ENCODE data around the gene SYNDIG1.

The SYNDIG1 gene

DNA sequence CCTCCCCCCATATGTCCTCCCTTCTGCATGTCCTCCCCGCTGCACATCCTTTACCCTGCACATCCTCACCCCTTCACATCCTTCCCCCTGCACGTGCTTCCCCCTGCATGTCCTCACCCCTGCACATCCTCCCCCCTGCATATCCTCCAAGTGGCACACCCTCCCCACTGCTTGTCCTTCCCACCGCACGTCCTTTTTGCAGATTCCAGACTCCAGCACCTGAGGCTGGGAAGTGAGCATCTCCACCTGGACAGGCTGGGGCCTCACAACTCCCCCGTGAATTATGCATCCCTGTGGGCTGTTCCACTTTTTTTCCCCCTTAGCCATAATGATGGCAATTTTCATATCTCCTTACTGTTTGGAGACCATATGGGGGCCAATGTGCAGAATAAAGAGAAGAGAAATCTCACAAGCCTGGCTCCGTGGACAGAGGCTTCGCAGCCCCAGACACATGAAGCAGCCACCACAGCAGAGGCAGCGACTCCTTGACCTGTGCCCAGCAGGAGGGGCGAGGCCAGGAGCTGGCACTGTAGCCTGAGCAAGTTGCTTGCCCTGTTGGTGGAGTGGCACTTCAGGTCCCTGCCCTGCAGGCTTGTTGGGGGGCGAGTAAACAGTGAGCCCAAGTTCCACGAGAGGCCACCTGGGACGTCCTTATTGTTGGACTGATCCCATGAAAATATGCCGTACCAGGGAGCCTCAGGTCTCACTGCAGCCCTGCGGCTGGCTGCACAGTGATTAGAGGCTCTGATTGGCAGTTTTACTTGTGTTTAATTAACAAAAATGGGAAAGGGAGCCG is 113.1 kb downstream of the SYNDIG1 start:
- no peak for DNase-seq (ENCODE audit: extremely low read depth in 1 of 2, low read depth in 1 of 2)

DNA sequence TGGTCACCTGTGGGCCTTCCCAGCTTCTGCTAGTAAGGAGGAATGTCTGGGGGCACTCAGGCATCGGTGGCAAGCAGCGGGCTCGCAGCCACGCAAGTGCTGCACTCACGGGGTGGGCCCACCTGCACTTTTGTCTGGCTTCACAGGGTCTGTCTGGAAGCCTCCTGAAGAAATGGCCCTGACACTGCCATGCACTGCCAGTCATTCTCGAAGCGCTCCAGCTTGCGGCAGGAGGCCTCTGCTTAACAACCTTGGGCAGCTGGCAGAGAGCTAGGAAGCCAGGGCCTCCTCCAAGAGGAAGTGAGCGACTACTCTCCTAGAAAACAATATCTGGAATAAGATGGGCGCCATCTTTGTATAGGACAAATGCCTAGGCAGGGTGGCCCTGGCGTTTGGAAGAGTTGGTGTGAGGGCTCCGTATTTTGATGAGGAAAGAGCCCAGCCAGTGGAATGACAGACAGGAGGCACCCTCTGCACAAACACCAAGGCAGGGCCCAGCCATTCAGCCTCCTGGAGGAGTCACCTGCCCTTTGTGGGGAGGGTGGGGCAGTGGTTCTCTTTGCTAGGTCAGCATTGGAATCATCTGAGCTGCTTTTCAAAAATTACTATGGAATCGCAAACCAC is 113.9 kb downstream of the SYNDIG1 start:
- no peak for DNase-seq (ENCODE audit: extremely low read depth in 1 of 2, low read depth in 1 of 2)

DNA sequence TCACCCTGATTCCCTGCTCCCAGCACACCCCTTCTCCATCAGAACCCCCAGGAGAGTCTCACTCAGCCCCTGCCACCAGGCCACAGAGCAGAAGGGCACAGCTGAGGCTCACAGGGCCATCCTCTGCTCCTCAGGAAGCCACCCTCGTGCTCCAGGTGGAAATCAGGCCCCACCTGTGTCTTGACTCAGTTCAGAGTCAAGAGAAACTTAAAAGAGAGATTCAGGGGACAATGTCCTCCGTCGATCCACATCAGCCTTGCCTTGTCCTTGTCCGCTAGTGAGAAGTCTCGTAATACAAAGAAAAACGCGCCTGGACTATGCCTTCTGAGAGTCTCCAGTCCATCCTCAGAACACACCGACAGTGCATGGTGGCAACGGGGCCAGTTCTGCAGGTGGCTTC is 114.6 kb downstream of the SYNDIG1 start:
- DNase-seq (ENCODE audit: extremely low read depth in 1 of 2, low read depth in 1 of 2) = no peak

DNA sequence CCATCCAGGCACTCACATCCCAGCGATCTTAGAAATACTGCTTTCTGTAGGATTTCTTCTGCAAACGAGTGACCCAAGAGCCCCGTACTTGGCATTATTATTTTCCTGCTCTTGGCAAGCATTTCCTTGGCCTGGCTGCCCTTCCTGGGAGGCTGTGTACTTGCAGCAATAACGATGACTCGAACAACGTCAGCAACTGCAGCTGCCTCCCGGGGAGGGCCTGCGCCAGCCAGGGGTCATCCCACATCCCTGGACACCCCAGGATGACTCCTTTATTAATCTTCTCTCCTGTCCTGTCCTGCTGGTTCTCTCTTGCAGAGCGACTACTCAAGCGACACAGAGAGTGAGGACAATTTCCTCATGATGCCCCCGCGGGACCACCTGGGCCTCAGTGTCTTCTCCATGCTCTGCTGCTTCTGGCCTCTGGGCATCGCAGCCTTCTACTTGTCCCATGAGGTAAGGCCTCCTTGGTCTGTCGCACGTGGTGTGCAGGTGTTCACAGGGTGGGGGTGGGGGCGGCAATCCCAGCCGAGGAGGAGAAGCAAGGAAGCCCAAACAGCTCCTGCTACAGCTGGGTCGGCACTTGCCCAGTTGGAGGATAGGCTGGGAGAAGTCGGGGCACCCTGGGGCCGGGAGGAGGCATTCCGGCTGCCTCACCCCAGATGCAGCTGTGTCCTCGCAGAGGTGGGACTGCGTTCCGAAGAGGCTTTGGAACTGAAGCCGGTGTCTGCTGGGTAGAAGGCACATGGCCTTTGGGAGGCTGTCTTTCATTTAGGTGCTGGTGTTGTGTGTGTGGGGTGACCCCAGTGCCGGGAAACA is 115.3 kb downstream of the SYNDIG1 start:
- DNase-seq (ENCODE audit: extremely low read depth in 1 of 2, low read depth in 1 of 2) = no peak

- no peak for DNase-seq (ENCODE audit: extremely low read depth in 1 of 2, low read depth in 1 of 2)
These were observed 116.5 kb downstream of the SYNDIG1 start for GRCh38 chr20:24585796-24586522.

- DNase-seq (ENCODE audit: extremely low read depth in 1 of 2, low read depth in 1 of 2) = no peak
These were observed 117.1 kb downstream of the SYNDIG1 start for GRCh38 chr20:24586523-24586840.

DNA sequence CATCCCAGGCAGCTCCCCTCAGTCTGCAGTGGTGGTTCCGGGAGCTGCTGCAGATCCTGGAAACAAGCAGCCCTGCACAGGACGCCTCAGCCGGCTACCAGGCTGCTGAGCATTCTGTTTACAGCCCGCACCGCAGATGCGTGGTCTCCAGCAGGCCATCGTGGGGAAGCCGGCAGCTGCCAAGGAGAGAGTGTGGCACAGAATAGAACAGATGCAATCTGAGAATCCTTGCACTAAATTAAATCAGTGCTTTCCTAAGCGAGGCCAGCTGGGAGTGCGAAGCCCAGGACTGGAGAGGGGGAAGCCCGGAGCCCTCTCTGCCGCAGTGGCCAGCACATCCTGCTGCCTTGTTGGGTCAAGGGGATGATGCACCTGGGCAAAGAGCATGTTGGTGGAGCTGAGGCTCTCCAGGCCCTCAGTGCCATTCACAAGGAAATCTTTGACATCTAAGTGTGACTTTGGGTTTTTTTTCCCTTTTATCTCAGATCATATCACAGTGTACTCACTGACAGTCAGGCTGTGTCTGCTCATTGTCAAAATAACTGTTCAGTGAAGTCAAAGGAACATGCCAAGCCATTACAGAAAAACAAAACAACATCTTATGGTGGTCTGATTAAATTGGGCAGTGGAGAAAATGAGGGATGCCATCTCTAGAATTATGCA is 118.1 kb downstream of the SYNDIG1 start:
- no peak for DNase-seq (ENCODE audit: extremely low read depth in 1 of 2, low read depth in 1 of 2)

DNA sequence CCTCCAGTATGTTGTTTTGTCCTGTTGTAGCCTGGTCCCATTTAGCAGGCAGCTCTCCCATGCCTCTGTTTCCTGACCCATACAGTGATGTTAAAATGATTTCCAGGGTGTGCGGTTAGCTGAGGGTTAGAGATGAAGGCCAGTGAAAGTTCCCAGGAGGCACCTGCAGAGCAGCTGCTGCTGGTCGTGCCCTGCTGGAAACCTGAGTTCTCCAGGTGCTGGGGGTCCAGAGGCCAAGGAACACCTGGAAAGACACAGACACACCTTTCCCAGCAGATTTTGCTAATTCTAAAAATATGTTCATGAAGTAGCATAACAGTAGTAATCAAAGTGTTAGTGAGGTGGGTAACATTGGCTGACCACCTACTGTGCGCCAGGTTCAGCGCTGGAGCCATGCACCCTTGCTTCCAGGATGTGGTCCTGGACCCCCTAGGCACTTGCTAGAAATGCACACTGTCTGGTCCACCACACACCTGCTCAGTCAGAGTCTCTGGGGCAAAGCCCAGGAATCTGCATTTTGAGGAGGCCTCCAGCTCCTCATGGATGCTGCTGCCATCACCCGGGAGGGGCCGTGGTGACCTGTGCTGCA is 118.7 kb downstream of the SYNDIG1 start:
- no peak for DNase-seq (ENCODE audit: extremely low read depth in 1 of 2, low read depth in 1 of 2)

GRCh38 chr20:24588725-24589340 is 119.4 kb downstream of the SYNDIG1 start:
- no peak for DNase-seq (ENCODE audit: extremely low read depth in 1 of 2, low read depth in 1 of 2)

GRCh38 chr20:24589381-24589780 is 120.0 kb downstream of the SYNDIG1 start:
- DNase-seq (ENCODE audit: extremely low read depth in 1 of 2, low read depth in 1 of 2) = no peak

DNA sequence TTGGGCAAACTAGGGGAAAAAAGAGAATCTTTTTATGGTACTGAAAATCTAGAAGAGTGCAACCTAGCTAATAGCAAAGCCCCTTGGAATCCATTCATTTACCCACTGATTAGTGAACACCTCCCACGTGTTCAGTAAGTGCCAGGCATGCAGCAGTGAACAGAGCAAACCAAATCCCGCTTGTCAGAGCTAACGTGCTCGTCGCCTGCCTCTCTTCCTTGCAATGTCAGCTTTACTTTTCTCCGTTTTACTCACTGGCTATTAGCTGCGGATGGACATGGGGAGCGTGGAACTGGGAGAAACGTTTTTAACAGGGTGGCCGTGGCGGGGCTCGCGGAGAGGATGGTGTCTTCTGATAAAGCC is 120.4 kb downstream of the SYNDIG1 start:
- no peak for DNase-seq (ENCODE audit: extremely low read depth in 1 of 2, low read depth in 1 of 2)

DNA sequence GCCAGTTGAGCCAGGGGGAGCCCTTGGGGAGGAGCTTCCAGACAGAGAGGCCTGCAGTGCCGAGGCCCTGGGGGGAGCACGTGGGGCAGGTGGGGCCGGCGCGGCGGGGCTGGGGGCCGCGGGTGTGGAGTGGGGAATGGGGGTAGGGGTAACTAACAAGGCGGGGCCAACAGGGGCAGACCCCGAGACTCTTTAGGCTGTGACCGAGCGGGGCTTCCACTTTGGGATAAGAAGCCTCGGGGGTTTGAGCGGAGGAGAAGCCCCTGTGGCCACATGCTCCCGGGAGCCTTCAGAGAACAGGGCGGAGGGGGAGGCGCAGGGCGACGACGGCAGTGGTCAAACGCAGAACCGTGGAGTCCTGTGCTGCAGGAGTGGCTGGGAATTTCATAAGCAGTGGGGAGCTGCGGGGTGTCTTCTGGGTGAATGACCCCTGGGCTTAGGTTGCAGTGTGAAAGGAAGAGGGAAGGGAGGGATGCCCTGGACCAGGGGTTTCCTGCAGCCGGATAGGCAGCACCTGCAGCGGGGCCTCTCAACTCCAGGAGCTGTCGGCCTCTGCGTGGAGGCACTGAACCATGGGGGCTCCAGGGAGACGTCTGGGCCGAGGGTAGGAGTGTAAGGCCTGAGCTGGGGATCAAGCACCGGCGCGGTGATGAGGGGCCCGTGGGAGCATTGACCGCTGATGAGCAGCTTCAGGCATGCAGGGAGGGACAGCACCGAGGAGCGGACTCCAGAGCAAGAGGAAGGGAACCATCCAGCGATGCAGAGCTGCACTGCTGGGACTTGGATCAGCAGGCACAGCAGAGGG is 121.0 kb downstream of the SYNDIG1 start:
- DNase-seq (ENCODE audit: extremely low read depth in 1 of 2, low read depth in 1 of 2) = no peak

- no peak for DNase-seq (ENCODE audit: extremely low read depth in 1 of 2, low read depth in 1 of 2)
These were observed 127.6 kb downstream of the SYNDIG1 start for GRCh38 chr20:24597051-24597450.

DNA sequence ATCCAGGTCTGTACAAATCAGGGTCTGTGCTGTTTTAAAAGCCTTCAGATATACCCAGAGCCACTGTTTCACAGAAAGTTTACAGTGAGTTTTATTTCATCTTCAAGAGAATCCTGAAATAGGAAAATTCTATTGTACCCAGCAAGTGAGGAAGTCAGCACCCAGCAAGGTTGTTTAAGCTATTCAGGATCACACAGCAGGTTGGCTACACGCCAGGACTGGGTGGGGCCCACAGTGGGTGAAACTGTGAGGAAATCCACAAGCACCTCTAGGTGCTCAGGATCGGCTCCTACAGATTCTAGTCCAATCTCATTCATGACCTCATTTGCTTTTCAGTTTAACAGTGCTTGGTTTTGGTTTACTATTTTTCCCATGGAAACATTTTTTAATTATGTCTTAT is 128.9 kb downstream of the SYNDIG1 start:
- DNase-seq (ENCODE audit: extremely low read depth in 1 of 2, low read depth in 1 of 2) = no peak

DNA sequence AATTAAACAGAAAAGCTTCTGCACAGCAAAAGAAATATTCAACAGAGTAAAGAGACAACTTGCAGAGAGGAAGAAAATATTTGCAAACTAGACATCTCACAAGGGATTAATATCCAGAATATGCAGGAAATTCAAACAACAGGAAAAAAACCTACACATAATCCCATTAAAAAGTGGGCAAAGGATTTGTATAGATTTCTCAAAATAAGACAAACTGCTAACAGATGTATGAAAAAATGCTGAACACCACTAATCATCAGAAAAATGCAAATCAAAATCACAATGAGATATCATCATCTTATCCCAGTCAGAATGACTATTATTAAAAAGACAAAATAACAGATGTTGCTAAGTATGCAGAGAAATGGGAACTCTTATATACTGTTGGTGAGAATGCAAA is 129.6 kb downstream of the SYNDIG1 start:
- no peak for DNase-seq (ENCODE audit: extremely low read depth in 1 of 2, low read depth in 1 of 2)

DNA sequence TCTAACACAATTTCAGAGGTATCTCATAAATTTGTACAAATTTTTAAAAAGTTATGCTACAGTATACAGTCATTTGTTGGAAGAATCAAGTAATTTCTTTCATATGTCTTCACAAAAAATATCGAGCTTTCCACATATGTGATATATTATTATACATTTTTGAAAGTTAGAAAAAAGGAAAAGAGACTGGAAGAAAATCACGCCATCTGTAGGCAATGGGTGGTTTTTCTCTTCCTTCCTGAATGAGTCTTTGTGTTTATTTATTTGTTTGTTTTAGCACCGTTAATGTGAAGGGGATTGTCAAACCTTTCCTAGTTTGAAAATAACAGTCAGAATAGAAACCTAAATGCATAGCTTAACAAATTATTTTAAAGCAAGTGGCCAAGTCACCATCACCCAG is 130.6 kb downstream of the SYNDIG1 start:
- no peak for DNase-seq (ENCODE audit: extremely low read depth in 1 of 2, low read depth in 1 of 2)

- DNase-seq (ENCODE audit: extremely low read depth in 1 of 2, low read depth in 1 of 2) = no peak
These were observed 134.0 kb downstream of the SYNDIG1 start for GRCh38 chr20:24603454-24603853.

DNA sequence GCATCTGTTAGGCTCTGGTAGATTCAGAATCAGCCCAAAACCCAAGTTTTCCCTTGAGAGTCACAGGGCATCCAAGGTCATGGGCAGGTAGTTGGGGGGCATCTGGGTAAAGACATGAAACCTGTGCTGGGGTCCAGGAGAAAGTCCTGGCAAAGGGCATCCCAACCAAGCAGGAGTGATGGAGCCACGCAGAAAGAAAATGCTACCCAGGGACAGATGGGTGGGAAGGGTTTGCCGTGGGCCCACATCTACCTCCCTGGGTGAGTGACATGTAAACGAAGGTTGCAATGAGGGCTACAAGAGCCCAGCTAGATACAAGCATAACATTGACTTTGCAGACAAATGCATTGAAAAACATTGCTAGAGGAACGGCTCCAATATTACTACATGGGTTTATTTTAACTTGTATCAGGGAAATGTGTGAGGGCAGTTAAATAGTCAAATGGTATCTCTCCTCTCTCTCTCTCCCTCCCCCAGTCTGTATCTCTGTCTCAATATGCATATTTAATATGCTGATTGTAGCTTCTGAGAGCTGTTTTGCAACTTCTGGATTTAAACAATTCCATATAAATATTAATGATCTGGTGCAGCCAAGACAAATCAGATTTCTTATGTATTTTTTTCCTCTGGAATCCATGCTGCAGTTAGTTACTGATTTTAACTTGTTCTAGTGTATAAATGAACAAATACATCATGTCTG is 135.7 kb downstream of the SYNDIG1 start:
- no peak for DNase-seq (ENCODE audit: extremely low read depth in 1 of 2, low read depth in 1 of 2)
